Melanocyte of skin (primary cell): ENCODE results near the gene UGT2B7. TPM values are rescaled to one million over a fixed set of nuclear protein-coding genes. Genes with fewer than 3 reads are reported as not detected.

Experiments used
- total RNA-seq, 2 donors: library from RNA; depleted of rRNA; stranded (reverse); fragments of >200 nt; gene quantifications; 2 replicates each; pipeline ENCODE4 v1.2.3, GENCODE V29; 2012

UGT2B7 gene
- 1 to 10 TPM; 1.3 to 2.4 TPM for total RNA-seq

DNA sequence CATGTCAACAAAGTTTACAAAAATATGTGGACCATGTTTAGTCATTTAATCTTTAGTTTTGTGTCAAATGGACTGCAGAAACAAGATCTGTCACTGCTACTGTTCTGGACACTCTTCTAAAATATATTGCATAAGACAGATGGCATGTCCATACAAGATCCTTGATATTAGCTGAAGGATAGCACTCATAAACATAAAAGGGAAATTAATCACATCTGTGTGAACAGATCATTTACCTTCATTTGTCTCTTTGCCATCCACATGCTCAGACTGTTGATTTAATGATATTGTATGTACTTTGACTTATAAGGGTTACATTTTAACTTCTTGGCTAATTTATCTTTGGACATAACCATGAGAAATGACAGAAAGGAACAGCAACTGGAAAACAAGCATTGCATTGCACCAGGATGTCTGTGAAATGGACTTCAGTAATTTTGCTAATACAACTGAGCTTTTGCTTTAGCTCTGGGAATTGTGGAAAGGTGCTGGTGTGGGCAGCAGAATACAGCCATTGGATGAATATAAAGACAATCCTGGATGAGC, at the start of gene UGT2B7:
Gene UGT2B7, plus strand, starts transcription at position 364 of the 546 bp plus-strand sequence. Its CDS starts 47 bp downstream, at position 411.

Other genes with a start within 250 kb of the UGT2B7 start
- not detected for gene UGT2A3, start 144.7 kb upstream of the UGT2B7 start, total RNA-seq
- not detected for gene UGT2B11, start 118.3 kb downstream of the UGT2B7 start, total RNA-seq
- gene UGT2B28, start 184.0 kb downstream of the UGT2B7 start, total RNA-seq, result not detected